ENCODE results near the gene CAMLG. TPM values are rescaled to one million over a fixed set of nuclear protein-coding genes. Genes with fewer than 3 reads are reported as not detected.
"Not testable (repeated sequence)": the region's sequence is repeated elsewhere in the genome, so short reads cannot be mapped to it uniquely, and the experiment has no call there.

CAMLG gene
- total and polyA plus RNA-seq, 2 donors = 44.0 to 49.7 TPM

GRCh38 chr5:134749415-134749814 lies 11.1 kb downstream of the CAMLG start:
- H3K4me3 ChIP-seq (ENCODE audit: low read depth, low read length) = no peak overlapping the region
- H3K4me1 ChIP-seq (ENCODE audit: insufficient read depth) = no peaks in the 10 kb centered on the region
- WGBS = 93% methylated on average over 3 of the region's 3 CpGs
- DNase-seq (ENCODE audit: extremely low spot score) = no peak
- no peaks in the 10 kb centered on the region for H3K36me3 ChIP-seq (ENCODE audit: insufficient read depth)
- no peak overlapping the region for H3K27ac ChIP-seq (ENCODE audit: low read depth)

GRCh38 chr5:134758176-134758503 lies 19.8 kb downstream of the CAMLG start:
- Histone ChIP-seq H3K4me3 (ENCODE audit: low read depth, low read length) (peak overlapping the region; percentile 25), H3K27ac (ENCODE audit: low read depth) (no peak overlapping the region), H3K4me1 (ENCODE audit: insufficient read depth) (no peaks in the 10 kb centered on the region), H3K36me3 (ENCODE audit: insufficient read depth) (no peaks in the 10 kb centered on the region)
- no peak for DNase-seq (ENCODE audit: extremely low spot score)
- WGBS = 19% methylated on average over 9 of the region's 9 CpGs

GRCh38 chr5:134758504-134759341 lies 20.4 kb downstream of the CAMLG start, which contains the start of gene DDX46:
DDX46 (plus strand) TSS chr5:134758779; CDS start chr5:134758939, 160 bp downstream.
- no peak within 1 kb of the TSS for H3K27ac ChIP-seq (ENCODE audit: low read depth)
- no peaks in the 10 kb centered on the region for H3K4me1 ChIP-seq (ENCODE audit: insufficient read depth)
- no peaks in the 10 kb centered on the region for H3K36me3 ChIP-seq (ENCODE audit: insufficient read depth)
- peak; percentile 71 for DNase-seq (ENCODE audit: extremely low spot score)
- H3K4me3 ChIP-seq (ENCODE audit: low read depth, low read length) = peak within 1 kb of the TSS; percentile 87
- under 1% methylated on average over 73 of the region's 73 CpGs for WGBS

GRCh38 chr5:134767528-134768291 lies 29.4 kb downstream of the CAMLG start:
- not testable (repeated sequence) for H3K4me3 ChIP-seq (ENCODE audit: low read depth, low read length); DNase-seq (ENCODE audit: extremely low spot score); H3K27ac ChIP-seq (ENCODE audit: low read depth); H3K4me1 ChIP-seq (ENCODE audit: insufficient read depth)
- WGBS = 97% methylated on average over 21 of the region's 21 CpGs
- peaks cover 12% of the 10 kb centered on the region for H3K36me3 ChIP-seq (ENCODE audit: insufficient read depth)

- Histone ChIP-seq H3K4me3 (ENCODE audit: low read depth, low read length) (no peak overlapping the region), H3K27ac (ENCODE audit: low read depth) (no peak overlapping the region), H3K36me3 (ENCODE audit: insufficient read depth) (peaks cover 12% of the 10 kb centered on the region), H3K4me1 (ENCODE audit: insufficient read depth) (no peaks in the 10 kb centered on the region)
- WGBS = 77% methylated on average over 4 of the region's 4 CpGs
- DNase-seq (ENCODE audit: extremely low spot score) = no peak
These were observed 30.9 kb downstream of the CAMLG start for GRCh38 chr5:134769206-134769605.

GRCh38 chr5:134772461-134773125 lies 34.2 kb downstream of the CAMLG start:
- no peak for DNase-seq (ENCODE audit: extremely low spot score)
- H3K4me3 ChIP-seq (ENCODE audit: low read depth, low read length) = no peak overlapping the region
- H3K4me1 ChIP-seq (ENCODE audit: insufficient read depth) = no peaks in the 10 kb centered on the region
- no peak overlapping the region for H3K27ac ChIP-seq (ENCODE audit: low read depth)
- peaks cover 5% of the 10 kb centered on the region for H3K36me3 ChIP-seq (ENCODE audit: insufficient read depth)
- 93% methylated on average over 10 of the region's 10 CpGs for WGBS

- H3K4me1 ChIP-seq (ENCODE audit: insufficient read depth) = no peaks in the 10 kb centered on the region
- H3K27ac ChIP-seq (ENCODE audit: low read depth) = no peak overlapping the region
- DNase-seq (ENCODE audit: extremely low spot score) = no peak
- 89% methylated on average over 2 of the region's 2 CpGs for WGBS
- H3K36me3 ChIP-seq (ENCODE audit: insufficient read depth) = peaks cover 5% of the 10 kb centered on the region
- no peak overlapping the region for H3K4me3 ChIP-seq (ENCODE audit: low read depth, low read length)
These were observed 39.0 kb downstream of the CAMLG start for GRCh38 chr5:134777366-134777765.

- Histone ChIP-seq H3K4me1 (ENCODE audit: insufficient read depth) (no peaks in the 10 kb centered on the region), H3K27ac (ENCODE audit: low read depth) (no peak overlapping the region)
These were observed 46.0 kb downstream of the CAMLG start for GRCh38 chr5:134784241-134784920.

GRCh38 chr5:134784946-134785620 lies 46.7 kb downstream of the CAMLG start:
- DNase-seq (ENCODE audit: extremely low spot score) = no peak
- WGBS = 76% methylated on average over 3 of the region's 3 CpGs
- no peak overlapping the region for H3K27ac ChIP-seq (ENCODE audit: low read depth)
- H3K4me1 ChIP-seq (ENCODE audit: insufficient read depth) = no peaks in the 10 kb centered on the region
- H3K36me3 ChIP-seq (ENCODE audit: insufficient read depth) = peaks cover 12% of the 10 kb centered on the region
- no peak overlapping the region for H3K4me3 ChIP-seq (ENCODE audit: low read depth, low read length)

More at GRCh38 chr5:134784241-134784920, 46.0 kb downstream of the CAMLG start:
- Histone ChIP-seq H3K36me3 (ENCODE audit: insufficient read depth) (peaks cover 10% of the 10 kb centered on the region), H3K4me3 (ENCODE audit: low read depth, low read length) (no peak overlapping the region)
- WGBS = 55% methylated on average over 4 of the region's 4 CpGs
- no peak for DNase-seq (ENCODE audit: extremely low spot score)

GRCh38 chr5:134787692-134788091 lies 49.3 kb downstream of the CAMLG start:
- H3K36me3 ChIP-seq (ENCODE audit: insufficient read depth) = peaks cover 10% of the 10 kb centered on the region
- H3K27ac ChIP-seq (ENCODE audit: low read depth) = no peak overlapping the region
- no peaks in the 10 kb centered on the region for H3K4me1 ChIP-seq (ENCODE audit: insufficient read depth)
- DNase-seq (ENCODE audit: extremely low spot score) = no peak
- 89% methylated on average over 1 of the region's 1 CpG for WGBS
- H3K4me3 ChIP-seq (ENCODE audit: low read depth, low read length) = no peak overlapping the region

- Histone ChIP-seq H3K4me1 (ENCODE audit: insufficient read depth) (no peaks in the 10 kb centered on the region), H3K4me3 (ENCODE audit: low read depth, low read length) (no peak overlapping the region), H3K36me3 (ENCODE audit: insufficient read depth) (peaks cover 13% of the 10 kb centered on the region), H3K27ac (ENCODE audit: low read depth) (no peak overlapping the region)
- no peak for DNase-seq (ENCODE audit: extremely low spot score)
- WGBS = 96% methylated on average over 2 of the region's 2 CpGs
These were observed 53.2 kb downstream of the CAMLG start for GRCh38 chr5:134791580-134791979.

GRCh38 chr5:134792286-134792685 lies 53.9 kb downstream of the CAMLG start:
- WGBS = 92% methylated on average over 3 of the region's 3 CpGs

GRCh38 chr5:134793111-134793510 lies 54.8 kb downstream of the CAMLG start:
- Histone ChIP-seq H3K27ac (ENCODE audit: low read depth) (no peak overlapping the region), H3K4me3 (ENCODE audit: low read depth, low read length) (no peak overlapping the region), H3K4me1 (ENCODE audit: insufficient read depth) (no peaks in the 10 kb centered on the region), H3K36me3 (ENCODE audit: insufficient read depth) (peaks cover 12% of the 10 kb centered on the region)
- no peak for DNase-seq (ENCODE audit: extremely low spot score)
- whole genome bisulfite sequencing = 95% methylated on average over 4 of the region's 4 CpGs

More at GRCh38 chr5:134792286-134792685, 53.9 kb downstream of the CAMLG start:
- H3K27ac ChIP-seq (ENCODE audit: low read depth) = no peak overlapping the region
- DNase-seq (ENCODE audit: extremely low spot score) = no peak
- peaks cover 11% of the 10 kb centered on the region for H3K36me3 ChIP-seq (ENCODE audit: insufficient read depth)
- no peaks in the 10 kb centered on the region for H3K4me1 ChIP-seq (ENCODE audit: insufficient read depth)
- H3K4me3 ChIP-seq (ENCODE audit: low read depth, low read length) = no peak overlapping the region

Measured in urinary bladder (tissue), 4 donors.